Measurements from ENCODE around the gene CEP120. TPM values are rescaled to one million over a fixed set of nuclear protein-coding genes. Genes with fewer than 3 reads are reported as not detected.
A peak's percentile ranks its signal among the peaks of the same experiment; 100 is the strongest.
"Not testable (repeated sequence)": the region's sequence is repeated elsewhere in the genome, so short reads cannot be mapped to it uniquely, and the experiment has no call there.

The CEP120 gene
- total RNA-seq = 10 to 100 TPM; 69.9 to 74.9 TPM
- 36.8 TPM for polyA plus RNA-seq (2013, experiment 1 of 2)
- polyA plus RNA-seq (2013, experiment 2 of 2) = 43.5 TPM
- 36.1 to 186 (median 124) reads per million in 172 experiments for total RNA-seq

DNA sequence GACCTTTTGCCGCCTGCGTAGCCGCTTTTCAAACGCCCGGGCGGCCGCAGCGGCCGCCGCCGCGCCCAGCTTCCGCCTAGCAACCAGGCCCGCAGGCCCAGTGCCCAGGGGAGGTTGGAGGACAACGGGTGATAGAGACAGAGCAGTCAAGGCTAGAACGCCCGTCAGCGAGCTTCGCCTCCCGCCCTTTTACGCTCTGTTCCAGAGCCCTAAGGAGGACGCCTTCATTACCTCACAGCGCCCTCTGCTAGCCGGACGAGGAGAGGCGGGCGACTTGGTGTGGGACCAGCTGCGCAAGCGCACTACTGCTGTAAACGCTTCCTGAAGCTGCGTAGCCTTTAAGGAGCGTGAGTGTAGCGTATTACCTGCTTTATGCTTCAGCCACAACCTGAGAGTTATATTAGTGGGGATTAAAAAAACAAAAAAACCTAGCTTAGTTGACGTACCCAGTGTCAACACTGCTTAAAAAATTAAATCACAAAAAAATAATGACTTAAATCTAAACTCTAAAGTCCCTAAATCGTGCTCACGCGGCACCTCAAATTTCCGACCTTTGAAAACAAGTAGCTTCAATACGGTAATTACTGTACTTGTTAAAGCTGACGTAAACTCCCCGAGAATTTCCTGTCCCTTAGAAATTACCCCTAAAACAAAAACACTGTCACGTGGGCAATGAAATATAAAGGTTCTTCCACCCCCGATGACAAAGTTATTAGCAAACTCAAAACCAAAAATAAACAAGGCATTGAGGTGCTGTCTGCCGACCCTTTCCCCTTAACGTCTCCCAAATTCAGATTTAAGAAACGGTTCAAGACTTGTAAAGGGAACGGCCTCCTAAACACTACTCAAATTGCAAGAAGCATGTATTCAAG is at the start of gene CEP120:
TSS of gene CEP120 (minus strand) at position 126 of the 872 bp plus-strand sequence. CDS start 405 bp downstream, outside the sequence.
- H3K27ac ChIP-seq (ENCODE audit: low read depth in 1 of 2, low read length in 2 of 2) = peak within 1 kb of the TSS; percentile 90
- H3K27me3 Mint-ChIP-seq = no peaks in the 10 kb centered on the region
- POLR2A ChIA-PET = interaction anchor here (0.7 to 3.7 kb wide), 60 partner anchors 8 to 1462 kb away, joined by 3 to 181 read pairs (median 5); partner anchors contain the start of genes CSNK1G3, SNX2, SNX24 and SRFBP1
- TF ChIP-seq, protein P1, sequence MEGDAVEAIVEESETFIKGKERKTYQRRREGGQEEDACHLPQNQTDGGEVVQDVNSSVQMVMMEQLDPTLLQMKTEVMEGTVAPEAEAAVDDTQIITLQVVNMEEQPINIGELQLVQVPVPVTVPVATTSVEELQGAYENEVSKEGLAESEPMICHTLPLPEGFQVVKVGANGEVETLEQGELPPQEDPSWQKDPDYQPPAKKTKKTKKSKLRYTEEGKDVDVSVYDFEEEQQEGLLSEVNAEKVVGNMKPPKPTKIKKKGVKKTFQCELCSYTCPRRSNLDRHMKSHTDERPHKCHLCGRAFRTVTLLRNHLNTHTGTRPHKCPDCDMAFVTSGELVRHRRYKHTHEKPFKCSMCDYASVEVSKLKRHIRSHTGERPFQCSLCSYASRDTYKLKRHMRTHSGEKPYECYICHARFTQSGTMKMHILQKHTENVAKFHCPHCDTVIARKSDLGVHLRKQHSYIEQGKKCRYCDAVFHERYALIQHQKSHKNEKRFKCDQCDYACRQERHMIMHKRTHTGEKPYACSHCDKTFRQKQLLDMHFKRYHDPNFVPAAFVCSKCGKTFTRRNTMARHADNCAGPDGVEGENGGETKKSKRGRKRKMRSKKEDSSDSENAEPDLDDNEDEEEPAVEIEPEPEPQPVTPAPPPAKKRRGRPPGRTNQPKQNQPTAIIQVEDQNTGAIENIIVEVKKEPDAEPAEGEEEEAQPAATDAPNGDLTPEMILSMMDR (IDR thresholded peaks at IDR 0.05) = peak; percentile 81
- intact Hi-C loops (cut with DNase I, micrococcal nuclease) = loop anchor here (1.0 to 5.0 kb wide), 6 partner anchors 90 to 651 kb away; no protein-coding TSS in a partner anchor
- H3K27ac Mint-ChIP-seq = no peak within 1 kb of the TSS
- H3K4me1 Mint-ChIP-seq (ENCODE audit: low read depth) = peaks cover 19% of the 10 kb centered on the region
- DNase-seq (peak; percentile 93 to 100 (median 96)), ATAC-seq (ENCODE audit: poor library complexity) (peak; percentile 91)
- no peaks in the 10 kb centered on the region for H3K9me3 ChIP-seq (ENCODE audit: control insufficient read depth in 1 of 2, insufficient read depth in 1 of 2, low read length in 2 of 2)
- no peak within 1 kb of the TSS for H3K4me3 Mint-ChIP-seq
- H3K4me3 ChIP-seq (ENCODE audit: low read length) = peak within 1 kb of the TSS; percentile 70
- no peaks in the 10 kb centered on the region for H3K36me3 ChIP-seq (ENCODE audit: insufficient read depth, low read length)
- peaks cover 9% of the 10 kb centered on the region for H3K4me1 ChIP-seq (ENCODE audit: insufficient read depth, low read length)
- H3K9me3 Mint-ChIP-seq = no peaks in the 10 kb centered on the region
- no peaks in the 10 kb centered on the region for H3K27me3 ChIP-seq (ENCODE audit: control insufficient read depth in 1 of 2, insufficient read depth in 2 of 2, low read length in 2 of 2)
- CTCF ChIA-PET = interaction anchor here (0.6 to 3.4 kb wide), 31 partner anchors 8 to 648 kb away, joined by 3 to 29 read pairs (median 5); partner anchors contain the start of gene CSNK1G3
- H3K36me3 Mint-ChIP-seq (ENCODE audit: low read depth) = peaks cover 23% of the 10 kb centered on the region

DNA sequence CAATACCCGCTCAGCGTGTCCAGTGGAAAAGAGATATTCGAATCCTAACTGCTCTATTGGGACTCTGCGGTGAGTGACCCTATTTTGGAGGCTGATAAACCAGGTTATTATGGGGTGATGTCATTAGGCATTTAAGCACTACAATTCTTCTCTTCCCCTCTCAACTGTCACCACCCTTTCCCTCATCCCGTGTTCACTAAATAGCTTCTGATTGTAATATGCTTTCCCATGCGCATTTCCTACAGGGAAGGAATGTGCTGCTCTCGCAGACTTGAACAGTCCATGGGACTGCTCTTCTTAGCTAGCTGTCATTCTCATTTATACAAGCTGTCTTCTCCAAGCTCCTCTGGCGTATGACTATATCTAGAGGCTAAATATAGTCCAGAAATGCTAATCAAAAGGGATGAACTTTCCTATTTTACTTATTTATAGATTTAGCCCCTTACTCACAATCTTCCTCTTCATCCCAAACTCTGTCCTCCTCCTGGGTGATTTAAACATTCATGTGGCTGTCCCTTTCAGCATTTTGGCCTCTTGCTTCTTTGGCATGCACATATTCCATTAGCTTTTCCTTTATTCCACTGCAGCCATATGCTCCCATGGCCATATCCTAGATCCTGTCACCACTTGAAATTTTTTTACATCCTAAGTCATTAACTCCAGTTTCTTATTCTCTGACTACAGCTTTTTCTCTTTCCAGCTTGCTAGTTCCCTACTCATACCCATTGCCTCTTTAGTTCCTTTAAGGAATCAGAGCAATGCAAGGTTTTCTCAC is 49.1 kb upstream of the CEP120 start:
- ATAC-seq (ENCODE audit: poor library complexity) (no peak), DNase-seq (no peak)
- peaks cover 37% of the 10 kb centered on the region for H3K27me3 Mint-ChIP-seq
- H3K4me1 ChIP-seq (ENCODE audit: insufficient read depth, low read length) = no peaks in the 10 kb centered on the region
- no peak overlapping the region for H3K4me3 ChIP-seq (ENCODE audit: low read length)
- CTCF ChIA-PET = no interaction called here
- intact Hi-C loops (cut with DNase I, micrococcal nuclease) = no loop called here
- POLR2A ChIA-PET = interaction anchor here (1.0 kb wide), 1 partner anchor 49 kb away, joined by 4 read pairs; the partner anchor contains the start of gene CEP120
- H3K9me3 Mint-ChIP-seq = no peaks in the 10 kb centered on the region
- H3K4me3 Mint-ChIP-seq = no peak overlapping the region
- no peaks in the 10 kb centered on the region for H3K36me3 ChIP-seq (ENCODE audit: insufficient read depth, low read length)
- no peaks in the 10 kb centered on the region for H3K9me3 ChIP-seq (ENCODE audit: control insufficient read depth in 1 of 2, insufficient read depth in 1 of 2, low read length in 2 of 2)
- H3K27ac ChIP-seq (ENCODE audit: low read depth in 1 of 2, low read length in 2 of 2) = no peak overlapping the region
- H3K36me3 Mint-ChIP-seq (ENCODE audit: low read depth) = no peaks in the 10 kb centered on the region
- H3K4me1 Mint-ChIP-seq (ENCODE audit: low read depth) = no peaks in the 10 kb centered on the region
- no peaks in the 10 kb centered on the region for H3K27me3 ChIP-seq (ENCODE audit: control insufficient read depth in 1 of 2, insufficient read depth in 2 of 2, low read length in 2 of 2)
- H3K27ac Mint-ChIP-seq = no peak overlapping the region
- TF ChIP-seq, protein P1 (IDR thresholded peaks at IDR 0.05) = no peak

DNA sequence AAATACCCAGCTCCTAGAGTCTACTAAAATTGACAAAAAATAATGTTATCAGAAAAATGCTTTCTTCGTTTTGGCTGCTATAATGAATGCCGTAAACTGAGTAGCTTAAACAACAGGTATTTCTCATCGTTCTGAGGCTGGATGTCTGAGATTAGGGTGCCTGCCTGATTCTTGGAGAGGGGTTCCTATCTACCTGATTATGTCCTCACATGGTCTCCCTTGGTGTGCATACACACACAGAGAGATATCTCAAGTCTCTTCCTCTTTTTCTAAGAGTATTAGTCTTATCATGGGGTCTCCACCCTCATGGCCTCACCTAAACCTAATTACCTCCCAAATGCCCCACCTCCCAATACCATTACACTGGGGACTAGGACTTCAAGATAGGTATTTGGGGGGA is 48.2 kb upstream of the CEP120 start:
- Histone ChIP-seq H3K27ac (ENCODE audit: low read depth in 1 of 2, low read length in 2 of 2) (no peak overlapping the region), H3K36me3 (ENCODE audit: insufficient read depth, low read length) (no peaks in the 10 kb centered on the region), H3K4me1 (ENCODE audit: insufficient read depth, low read length) (no peaks in the 10 kb centered on the region), H3K27me3 (ENCODE audit: control insufficient read depth in 1 of 2, insufficient read depth in 2 of 2, low read length in 2 of 2) (no peaks in the 10 kb centered on the region), H3K9me3 (ENCODE audit: control insufficient read depth in 1 of 2, insufficient read depth in 1 of 2, low read length in 2 of 2) (no peaks in the 10 kb centered on the region), H3K4me3 (ENCODE audit: low read length) (no peak overlapping the region)
- H3K9me3 Mint-ChIP-seq = no peaks in the 10 kb centered on the region
- ATAC-seq (ENCODE audit: poor library complexity) (no peak), DNase-seq (no peak)
- ChIA-PET CTCF (no interaction called here), POLR2A (no interaction called here)
- H3K27me3 Mint-ChIP-seq = peaks cover 37% of the 10 kb centered on the region
- intact Hi-C loops (cut with DNase I, micrococcal nuclease) = no loop called here
- no peaks in the 10 kb centered on the region for H3K36me3 Mint-ChIP-seq (ENCODE audit: low read depth)
- TF ChIP-seq, protein P1 (IDR thresholded peaks at IDR 0.05) = no peak
- no peak overlapping the region for H3K4me3 Mint-ChIP-seq
- H3K4me1 Mint-ChIP-seq (ENCODE audit: low read depth) = no peaks in the 10 kb centered on the region
- H3K27ac Mint-ChIP-seq = no peak overlapping the region

DNA sequence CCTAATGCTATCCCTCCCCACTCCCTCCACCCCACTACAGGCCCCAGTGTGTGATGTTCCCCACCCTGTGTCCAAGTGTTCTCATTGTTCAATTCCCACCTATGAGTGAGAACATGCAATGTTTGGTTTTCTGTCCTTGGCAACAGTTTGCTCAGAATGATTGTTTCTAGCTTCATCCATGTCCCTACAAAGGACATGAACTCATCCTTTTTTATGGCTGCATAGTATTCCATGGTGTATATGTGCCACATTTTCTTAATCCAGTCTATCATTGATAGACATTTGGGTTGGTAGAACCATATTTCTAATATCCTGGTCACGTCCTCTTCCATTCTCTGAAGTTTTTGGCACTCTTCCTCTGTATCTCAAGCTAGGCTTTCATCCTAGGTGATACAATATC is 43.6 kb upstream of the CEP120 start:
- H3K36me3 Mint-ChIP-seq (ENCODE audit: low read depth); ATAC-seq (ENCODE audit: poor library complexity); H3K4me3 Mint-ChIP-seq; H3K36me3 ChIP-seq (ENCODE audit: insufficient read depth, low read length); H3K27me3 ChIP-seq (ENCODE audit: control insufficient read depth in 1 of 2, insufficient read depth in 2 of 2, low read length in 2 of 2); H3K4me1 ChIP-seq (ENCODE audit: insufficient read depth, low read length); H3K27ac ChIP-seq (ENCODE audit: low read depth in 1 of 2, low read length in 2 of 2); H3K4me3 ChIP-seq (ENCODE audit: low read length); DNase-seq; H3K4me1 Mint-ChIP-seq (ENCODE audit: low read depth); H3K27ac Mint-ChIP-seq; H3K9me3 ChIP-seq (ENCODE audit: control insufficient read depth in 1 of 2, insufficient read depth in 1 of 2, low read length in 2 of 2); H3K9me3 Mint-ChIP-seq; intact Hi-C loops (cut with DNase I, micrococcal nuclease): not testable (repeated sequence)
- ChIA-PET POLR2A (interaction anchor here (0.9 kb wide), 1 partner anchor 22 kb away, joined by 4 read pairs; no protein-coding TSS in a partner anchor), CTCF (interaction anchor here (1.2 kb wide), 1 partner anchor 44 kb away, joined by 3 read pairs; the partner anchor contains the start of gene CEP120)
- H3K27me3 Mint-ChIP-seq = peaks cover 27% of the 10 kb centered on the region
